Endothelial cell of umbilical vein (primary cell): ENCODE results near the gene LRFN2. TPM values are rescaled to one million over a fixed set of nuclear protein-coding genes. Genes with fewer than 3 reads are reported as not detected.

Experiments
- BruUV-seq: library from RNA; stranded (reverse); fragments of 400-500 nt; replicated peaks from 2 replicates; lab custom pipeline; 2021; lab: Mats Ljungman, UMichigan
- CTCF ChIA-PET: fragments of 300-600, 350-600 bp; sonication (Branson Sonifier 250); formaldehyde crosslinking; loops from one replicate; lab custom pipeline; 2021; ENCODE audit warnings: antibody characterized with exemption, inconsistent platforms; lab: Charles Lee
- POLR2A ChIA-PET: fragments of 300-600, 350-600 bp; sonication (Branson Sonifier 250); formaldehyde crosslinking; loops from one replicate; lab custom pipeline; 2021; ENCODE audit warnings: antibody characterized with exemption, inconsistent platforms; lab: Charles Lee
- DNase-seq: peaks from one replicate; pipeline ENCODE4 v3.0.0-alpha.2; 2011; ENCODE audit warnings: low read depth, low spot score
- FAIRE-seq: peaks from 2 replicates; lab custom pipeline; 2011; peaks lifted over from hg19 to GRCh38; lab: Jason Lieb, UNC
- H2AFZ ChIP-seq: 2 replicates; pipeline ENCODE4 v1.6.0; 2012; ENCODE audit warnings: low read depth, low read length, control low read depth, inconsistent platforms
- H3K27ac ChIP-seq: 2 replicates; pipeline ENCODE4 v1.5.1; 2011; ENCODE audit warnings: low read depth, mild to moderate bottlenecking, control low read depth, low read length, moderate library complexity; ENCODE audit not compliant: insufficient read depth
- H3K27me3 ChIP-seq, 2 experiments: 2 replicates each; pipeline versions ENCODE4 v1.6.0 to v1.6.1; 2011; ENCODE audit warnings: low read length in 2 of 2, mixed read lengths in 1 of 2; ENCODE audit not compliant: control insufficient read depth in 2 of 2, insufficient read depth in 2 of 2
- H3K36me3 ChIP-seq, 2 experiments: 2 replicates in 1 of 2; 3 replicates in 1 of 2; pipeline ENCODE4 v1.5.1; 2011; ENCODE audit warnings: low read length in 2 of 2, mild to moderate bottlenecking in 1 of 2, moderate library complexity in 1 of 2; ENCODE audit not compliant: control insufficient read depth in 2 of 2, insufficient read depth in 2 of 2; ENCODE audit errors: extremely low read depth in 1 of 2
- H3K4me1 ChIP-seq: 3 replicates; pipeline ENCODE4 v1.5.1; 2011; ENCODE audit warnings: mild to moderate bottlenecking, low read length; ENCODE audit not compliant: control insufficient read depth, insufficient read depth; ENCODE audit errors: extremely low read depth
- H3K4me2 ChIP-seq: 2 replicates; pipeline ENCODE4 v1.6.1; 2011; ENCODE audit warnings: low read length, control low read depth, mixed read lengths; ENCODE audit not compliant: insufficient read depth
- H3K4me3 ChIP-seq, 3 experiments: fragments of 200-600 bp in 1 of 3; sonication (generic), shearing (Covaris generic) in 1 of 3; replicated peaks in 1 of 3; 2 replicates each; pipeline ENCODE4 v1.5.1; 2011 to 2016; ENCODE audit warnings: control low read depth in 3 of 3, low read length in 3 of 3, mild to moderate bottlenecking in 2 of 3, inconsistent platforms in 1 of 3, low read depth in 1 of 3, moderate library complexity in 1 of 3; ENCODE audit not compliant: insufficient read depth in 1 of 3
- H3K79me2 ChIP-seq: 2 replicates; pipeline ENCODE4 v1.6.0; 2012; ENCODE audit warnings: low read length, inconsistent platforms; ENCODE audit not compliant: control insufficient read depth, insufficient read depth
- H3K9ac ChIP-seq: replicated peaks from 2 replicates; pipeline ENCODE3; 2011; ENCODE audit warnings: low read length, control low read depth; ENCODE audit not compliant: insufficient read depth; ENCODE audit errors: extremely low read depth
- H3K9me1 ChIP-seq: replicated peaks from 3 replicates; pipeline ENCODE4 v1.6.0; 2011; ENCODE audit warnings: mild to moderate bottlenecking, low read length; ENCODE audit not compliant: control insufficient read depth, insufficient read depth; ENCODE audit errors: extremely low read depth
- H3K9me3 ChIP-seq: replicated peaks from 2 replicates; pipeline ENCODE4 v1.5.1; 2012; ENCODE audit warnings: low read length, inconsistent platforms; ENCODE audit not compliant: control insufficient read depth, insufficient read depth
- H4K20me1 ChIP-seq: replicated peaks from 2 replicates; pipeline ENCODE3; 2011; ENCODE audit warnings: mild to moderate bottlenecking, low read length; ENCODE audit not compliant: control insufficient read depth, insufficient read depth; ENCODE audit errors: extremely low read depth
- EZH2 ChIP-seq: IDR thresholded peaks from 2 replicates; pipeline ENCODE4 v1.6.1; 2012; ENCODE audit warnings: borderline replicate concordance, low read depth, mild to moderate bottlenecking, moderate library complexity, low read length, inconsistent platforms; ENCODE audit not compliant: severe bottlenecking
- FOS ChIP-seq: IDR thresholded peaks from 2 replicates; pipeline ENCODE4 v1.6.1; 2011; ENCODE audit warnings: mild to moderate bottlenecking, low read length, moderate library complexity, borderline replicate concordance; ENCODE audit not compliant: insufficient read depth
- GATA2 ChIP-seq: IDR thresholded peaks from 2 replicates; pipeline ENCODE4 v1.7.0; 2011; ENCODE audit warnings: low read depth, mild to moderate bottlenecking, moderate library complexity, mixed read lengths, low read length; ENCODE audit not compliant: insufficient read length, insufficient read depth
- JUN ChIP-seq: IDR thresholded peaks from 2 replicates; pipeline ENCODE4 v1.6.1; 2011; ENCODE audit warnings: borderline replicate concordance, low read depth; ENCODE audit not compliant: insufficient read length, insufficient read depth
- MYC ChIP-seq: IDR thresholded peaks from one replicate; pipeline ENCODE4 v1.6.1; 2011; ENCODE audit warnings: mild to moderate bottlenecking, low read depth, low read length
- POLR2A ChIP-seq: IDR thresholded peaks from 2 replicates; pipeline ENCODE4 v1.6.1; 2012; ENCODE audit warnings: low read depth, mild to moderate bottlenecking, control low read depth, low read length
- POLR2AphosphoS5 ChIP-seq: IDR thresholded peaks from 2 replicates; pipeline ENCODE4 v1.6.1; 2012; ENCODE audit warnings: low read depth, mild to moderate bottlenecking, control low read depth, low read length, moderate library complexity; ENCODE audit not compliant: insufficient read depth
- dilution Hi-C: fragments of 300-500 bp; cut with MboI; formaldehyde crosslinking; loops from one replicate; pipeline ENCODE4 v1.15.0; 2019; ENCODE audit warnings: low sequenced_read_pairs; ENCODE audit not compliant: extremely low pct_ligation_motif_present
- intact Hi-C: fragments of 100-400 bp; cut with micrococcal nuclease; formaldehyde crosslinking; loops from one replicate; pipeline ENCODE4 v1.10.0; 2022
- polyA plus RNA-seq, 4 experiments: library from polyadenylated mRNA; depleted of rRNA in 3 of 4; stranded (reverse) in 3 of 4; unstranded in 1 of 4; fragments of >200 nt; gene quantifications; 2 replicates each; pipeline versions ENCODE4 v1.2.1 to v1.2.3, GENCODE V29; 2011 to 2012; ENCODE audit warnings: missing spikeins in 1 of 4
- total RNA-seq: library from RNA; stranded (reverse); gene quantifications from 2 replicates; pipeline ENCODE4 v1.2.3, GENCODE V29; 2021
- TF ChIP-seq, protein P1 (sequence below): IDR thresholded peaks from 2 replicates; pipeline ENCODE4 v1.6.1; 2011; ENCODE audit not compliant: insufficient read depth, insufficient read length
- TF ChIP-seq, protein P2 (sequence below), 2 donors: IDR thresholded peaks; 1 replicate in 1 of 2; 2 replicates in 1 of 2; pipeline ENCODE4 v1.5.1; 2011; ENCODE audit warnings: low read length in 2 of 2, mild to moderate bottlenecking in 2 of 2, moderate library complexity in 2 of 2, control low read depth in 1 of 2, inconsistent platforms in 1 of 2, low read depth in 1 of 2; ENCODE audit not compliant: insufficient read depth in 1 of 2; ENCODE audit errors: extremely low read depth in 1 of 2

The LRFN2 gene
- total and polyA plus RNA-seq, 2 donors (not counting 3 experiments of a cell fraction or from before 2014, with no cell fraction given), result not detected

- H3K4me2 ChIP-seq, result no peak overlapping the region
These were observed 36.8 kb upstream of the LRFN2 start for GRCh38 chr6:40623932-40624331.

More at GRCh38 chr6:40623932-40624331, 36.8 kb upstream of the LRFN2 start:
- TF ChIP-seq POLR2A, result no peak
- no peak for TF ChIP-seq GATA2
- no peak for TF ChIP-seq MYC
- TF ChIP-seq FOS, result no peak
- no peak for TF ChIP-seq EZH2
- TF ChIP-seq, protein P1, sequence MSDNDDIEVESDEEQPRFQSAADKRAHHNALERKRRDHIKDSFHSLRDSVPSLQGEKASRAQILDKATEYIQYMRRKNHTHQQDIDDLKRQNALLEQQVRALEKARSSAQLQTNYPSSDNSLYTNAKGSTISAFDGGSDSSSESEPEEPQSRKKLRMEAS, result no peak
- no peak for TF ChIP-seq JUN
- TF ChIP-seq, protein P2, sequence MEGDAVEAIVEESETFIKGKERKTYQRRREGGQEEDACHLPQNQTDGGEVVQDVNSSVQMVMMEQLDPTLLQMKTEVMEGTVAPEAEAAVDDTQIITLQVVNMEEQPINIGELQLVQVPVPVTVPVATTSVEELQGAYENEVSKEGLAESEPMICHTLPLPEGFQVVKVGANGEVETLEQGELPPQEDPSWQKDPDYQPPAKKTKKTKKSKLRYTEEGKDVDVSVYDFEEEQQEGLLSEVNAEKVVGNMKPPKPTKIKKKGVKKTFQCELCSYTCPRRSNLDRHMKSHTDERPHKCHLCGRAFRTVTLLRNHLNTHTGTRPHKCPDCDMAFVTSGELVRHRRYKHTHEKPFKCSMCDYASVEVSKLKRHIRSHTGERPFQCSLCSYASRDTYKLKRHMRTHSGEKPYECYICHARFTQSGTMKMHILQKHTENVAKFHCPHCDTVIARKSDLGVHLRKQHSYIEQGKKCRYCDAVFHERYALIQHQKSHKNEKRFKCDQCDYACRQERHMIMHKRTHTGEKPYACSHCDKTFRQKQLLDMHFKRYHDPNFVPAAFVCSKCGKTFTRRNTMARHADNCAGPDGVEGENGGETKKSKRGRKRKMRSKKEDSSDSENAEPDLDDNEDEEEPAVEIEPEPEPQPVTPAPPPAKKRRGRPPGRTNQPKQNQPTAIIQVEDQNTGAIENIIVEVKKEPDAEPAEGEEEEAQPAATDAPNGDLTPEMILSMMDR (IDR thresholded peaks at IDR 0.05; ENCODE audit: extremely low read depth in 1 of 2, insufficient read depth in 1 of 2, low read depth in 1 of 2, low read length in 2 of 2), result no peak
- TF ChIP-seq POLR2AphosphoS5, result no peak
- Histone ChIP-seq H4K20me1 (no peaks in the 10 kb centered on the region), H3K36me3 (no peaks in the 10 kb centered on the region), H2AFZ (no peak overlapping the region), H3K79me2 (no peaks in the 10 kb centered on the region), H3K9me1 (no peaks in the 10 kb centered on the region), H3K4me3 (no peak overlapping the region), H3K9me3 (no peaks in the 10 kb centered on the region), H3K4me1 (no peaks in the 10 kb centered on the region), H3K27ac (no peak overlapping the region), H3K27me3 (no peaks in the 10 kb centered on the region), H3K9ac (no peak overlapping the region)
- intact Hi-C loops (no loop called here), dilution Hi-C loops (no loop called here)
- no peak for FAIRE-seq
- ChIA-PET CTCF (no interaction called here), POLR2A (no interaction called here)
- no peak for DNase-seq
- BruUV-seq, result no TSS peak
